HG03575 (cell line): ENCODE measurements around the gene NCOA7.
"Not testable (repeated sequence)": the region's sequence is repeated elsewhere in the genome, so short reads cannot be mapped to it uniquely, and the experiment has no call there.

ENCODE experiments used
- ATAC-seq: cut with Tn5 transposase; IDR thresholded peaks from one replicate; pipeline ENCODE4 v1.9.1; 2021; ENCODE audit not compliant: unreplicated experiment, insufficient number of reproducible peaks, low FRiP score; ENCODE audit errors: extremely low read depth

NCOA7 gene

GRCh38 chr6:125804866-125805425, 14.2 kb downstream of the NCOA7 start:
- ATAC-seq, result not testable (repeated sequence)

- no peak for ATAC-seq
These were observed 16.1 kb downstream of the NCOA7 start for GRCh38 chr6:125806813-125807212.

- no peak for ATAC-seq
These were observed 16.5 kb downstream of the NCOA7 start for GRCh38 chr6:125807293-125807692.

- no peak for ATAC-seq
These were observed 17.3 kb downstream of the NCOA7 start for GRCh38 chr6:125808060-125808459.

- ATAC-seq, result no peak
These were observed 17.8 kb downstream of the NCOA7 start for GRCh38 chr6:125808591-125808990.

GRCh38 chr6:125809570-125810170, 18.9 kb downstream of the NCOA7 start:
- ATAC-seq, result no peak

GRCh38 chr6:125810445-125810844, 19.7 kb downstream of the NCOA7 start:
- ATAC-seq, result no peak

GRCh38 chr6:125811259-125811658, 20.5 kb downstream of the NCOA7 start:
- ATAC-seq, result no peak

- no peak for ATAC-seq
These were observed 21.9 kb downstream of the NCOA7 start for GRCh38 chr6:125812394-125813292.

- no peak for ATAC-seq
These were observed 23.7 kb downstream of the NCOA7 start for GRCh38 chr6:125814481-125814880.

GRCh38 chr6:125815080-125815910, 24.5 kb downstream of the NCOA7 start:
- ATAC-seq, result no peak

- no peak for ATAC-seq
These were observed 26.1 kb downstream of the NCOA7 start for GRCh38 chr6:125816828-125817280.

- no peak for ATAC-seq
These were observed 27.5 kb downstream of the NCOA7 start for GRCh38 chr6:125818225-125818657.

- ATAC-seq, result no peak
These were observed 28.1 kb downstream of the NCOA7 start for GRCh38 chr6:125818772-125819260.

GRCh38 chr6:125819535-125820326, 29.0 kb downstream of the NCOA7 start:
- ATAC-seq, result no peak

- no peak for ATAC-seq
These were observed 31.1 kb downstream of the NCOA7 start for GRCh38 chr6:125821825-125822281.

GRCh38 chr6:125823180-125823579, 32.4 kb downstream of the NCOA7 start:
- ATAC-seq, result no peak
